Neutrophil (primary cell): ENCODE data around the gene AMBP.

Experiments used
- H3K27ac ChIP-seq: fragments of 200-600 bp; sonication (generic); 2 replicates; pipeline ENCODE4 v1.5.1; 2016; ENCODE audit warnings: mild to moderate bottlenecking, moderate library complexity
- H3K27me3 ChIP-seq: fragments of 200-600 bp; sonication (generic); 2 replicates; pipeline ENCODE4 v1.6.0; 2016; ENCODE audit warnings: mild to moderate bottlenecking
- H3K36me3 ChIP-seq: fragments of 200-600 bp; sonication (generic); 2 replicates; pipeline ENCODE4 v1.5.1; 2017
- H3K4me1 ChIP-seq, 2 experiments: fragments of 200-600 bp in 1 of 2; sonication (generic) in 1 of 2; 1 replicate in 1 of 2; 2 replicates in 1 of 2; pipeline versions ENCODE4 v1.5.1 to v1.6.1; 2013 to 2016; ENCODE audit warnings: low read depth in 1 of 2, low read length in 1 of 2, mild to moderate bottlenecking in 1 of 2, moderate library complexity in 1 of 2; ENCODE audit not compliant: control insufficient read depth in 1 of 2, insufficient read depth in 1 of 2
- H3K4me3 ChIP-seq, 2 experiments: fragments of 200-600 bp in 1 of 2; sonication (generic) in 1 of 2; 1 replicate in 1 of 2; 2 replicates in 1 of 2; pipeline ENCODE4 v1.5.1; 2013 to 2016; ENCODE audit warnings: low read depth in 1 of 2, low read length in 1 of 2, mild to moderate bottlenecking in 1 of 2, moderate library complexity in 1 of 2
- H3K9me3 ChIP-seq: fragments of 200-600 bp; sonication (generic); 2 replicates; pipeline ENCODE4 v1.5.1; 2016
- CTCF ChIP-seq: fragments of 200-600 bp; sonication (generic); IDR thresholded peaks from 2 replicates; pipeline ENCODE4 v1.5.1; 2016; ENCODE audit warnings: antibody characterized with exemption

Gene AMBP

DNA sequence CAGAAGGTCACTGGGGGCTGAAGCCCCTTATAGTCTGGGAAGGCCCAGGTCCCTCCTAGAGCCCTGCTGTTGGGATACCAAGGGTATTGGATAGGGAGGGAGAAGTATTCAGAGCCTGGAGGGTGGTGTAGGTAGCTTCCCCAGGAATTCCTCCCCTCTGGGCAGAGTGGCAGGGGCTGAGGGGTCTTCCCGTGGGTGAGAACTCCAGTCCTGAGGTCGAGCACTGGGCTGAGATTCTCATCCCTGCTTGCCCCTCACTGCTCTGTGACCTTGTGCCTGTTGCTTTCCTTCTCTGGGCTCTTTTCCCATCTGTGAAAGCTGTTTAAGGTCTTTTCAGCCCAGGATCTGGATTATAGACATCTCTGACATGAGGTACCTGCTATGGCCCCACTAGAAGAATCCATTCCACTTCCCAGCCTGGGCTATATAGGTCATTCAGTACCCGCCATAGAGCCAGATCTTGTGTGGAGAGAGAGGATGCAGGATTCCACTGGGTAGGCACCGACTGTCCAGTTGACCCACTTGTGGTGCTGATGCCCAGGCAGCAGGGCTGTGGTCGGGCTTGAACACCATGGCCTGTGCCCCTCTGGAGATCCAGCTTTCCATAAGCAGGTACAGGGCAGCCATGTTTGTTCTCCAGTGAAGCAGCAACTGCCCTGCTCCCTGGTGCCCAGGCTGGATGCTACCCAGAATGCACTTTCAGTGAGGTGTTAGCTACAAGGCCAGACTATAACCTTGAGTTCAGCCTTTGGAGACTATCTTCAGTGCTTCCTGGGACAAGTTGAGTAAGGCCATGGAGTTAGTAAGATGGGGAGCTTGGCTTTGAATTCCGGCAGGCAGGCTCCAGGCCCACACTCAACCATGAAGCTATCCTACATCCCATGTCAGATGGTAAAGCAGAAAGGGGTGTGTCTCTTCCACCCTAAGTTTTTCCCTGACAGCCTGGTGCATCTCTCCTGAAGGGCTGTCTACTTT lies 60.1 kb downstream of the AMBP start:
- H3K36me3 ChIP-seq: no peaks in the 10 kb centered on the region
- no peak overlapping the region for H3K4me3 ChIP-seq
- no peaks in the 10 kb centered on the region for H3K4me1 ChIP-seq
- no peaks in the 10 kb centered on the region for H3K9me3 ChIP-seq
- TF ChIP-seq CTCF: no peak
- no peaks in the 10 kb centered on the region for H3K27me3 ChIP-seq
- H3K27ac ChIP-seq: no peak overlapping the region

GRCh38 chr9:114016629-114017423 lies 61.3 kb downstream of the AMBP start:
- Histone ChIP-seq H3K9me3 (no peaks in the 10 kb centered on the region), H3K4me1 (no peaks in the 10 kb centered on the region), H3K27me3 (no peaks in the 10 kb centered on the region), H3K27ac (no peak overlapping the region), H3K36me3 (no peaks in the 10 kb centered on the region), H3K4me3 (no peak overlapping the region)
- no peak for TF ChIP-seq CTCF

GRCh38 chr9:114016101-114016500 lies 62.0 kb downstream of the AMBP start:
- Histone ChIP-seq H3K4me1 (no peaks in the 10 kb centered on the region), H3K27me3 (no peaks in the 10 kb centered on the region), H3K36me3 (no peaks in the 10 kb centered on the region), H3K27ac (no peak overlapping the region), H3K9me3 (no peaks in the 10 kb centered on the region), H3K4me3 (no peak overlapping the region)
- no peak for TF ChIP-seq CTCF

DNA sequence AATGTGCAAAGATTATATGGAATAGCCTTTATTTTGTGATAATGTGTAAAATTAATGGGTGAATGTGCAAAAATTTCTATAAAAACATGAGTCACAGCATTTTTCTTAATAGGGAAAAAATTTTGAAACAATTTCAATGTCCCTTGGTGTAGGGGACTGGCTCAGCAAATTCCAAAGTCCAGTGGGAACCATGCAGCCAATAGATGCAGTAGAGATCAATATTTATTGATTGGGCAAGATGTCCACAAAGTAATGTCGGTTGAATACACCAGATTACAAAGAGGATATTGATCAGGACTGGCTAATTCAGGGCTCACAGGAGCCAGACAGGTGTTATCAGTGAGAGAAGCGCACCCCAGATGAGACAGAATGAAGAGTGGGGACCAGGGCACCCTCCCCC lies 62.5 kb downstream of the AMBP start:
- Histone ChIP-seq H3K27ac (no peak overlapping the region), H3K36me3 (no peaks in the 10 kb centered on the region), H3K4me1 (no peaks in the 10 kb centered on the region), H3K27me3 (no peaks in the 10 kb centered on the region), H3K9me3 (no peaks in the 10 kb centered on the region), H3K4me3 (no peak overlapping the region)
- no peak for TF ChIP-seq CTCF

- H3K36me3 ChIP-seq: no peaks in the 10 kb centered on the region
- no peak for TF ChIP-seq CTCF
- no peaks in the 10 kb centered on the region for H3K27me3 ChIP-seq
- no peaks in the 10 kb centered on the region for H3K9me3 ChIP-seq
- no peak overlapping the region for H3K4me3 ChIP-seq
- no peak overlapping the region for H3K27ac ChIP-seq
- no peaks in the 10 kb centered on the region for H3K4me1 ChIP-seq
Measured at GRCh38 chr9:114014044-114014443, 64.1 kb downstream of the AMBP start.
